H1 (cell line): ENCODE data around the gene NFIX.

ENCODE experiments used
- ATF3 ChIP-seq: IDR thresholded peaks from 2 replicates; pipeline ENCODE4 v1.6.1; 2011; ENCODE audit warnings: low read depth, mild to moderate bottlenecking, low read length; ENCODE audit not compliant: insufficient read depth
- CHD2 ChIP-seq: IDR thresholded peaks from 2 replicates; pipeline ENCODE4 v1.6.1; 2012; ENCODE audit warnings: low read length, improper control_type of control experiment
- CTCF ChIP-seq, 3 experiments: IDR thresholded peaks; 1 replicate in 2 of 3; 2 replicates in 1 of 3; pipeline versions ENCODE4 v1.5.1 to v1.6.1; 2011; ENCODE audit warnings: low read length in 3 of 3, mild to moderate bottlenecking in 3 of 3, inconsistent platforms in 2 of 3, low read depth in 1 of 3, moderate library complexity in 1 of 3; ENCODE audit not compliant: insufficient read depth in 1 of 3; ENCODE audit errors: control extremely low read depth in 1 of 3
- MAFK ChIP-seq: IDR thresholded peaks from 2 replicates; pipeline ENCODE4 v1.6.1; 2012; ENCODE audit warnings: low read depth, mild to moderate bottlenecking, improper control_type of control experiment, low read length
- POLR2A ChIP-seq, 2 experiments: IDR thresholded peaks; 1 replicate in 1 of 2; 2 replicates in 1 of 2; pipeline ENCODE4 v1.6.1; 2011; ENCODE audit warnings: low read depth in 2 of 2, low read length in 2 of 2, mild to moderate bottlenecking in 2 of 2; ENCODE audit errors: control extremely low read depth in 1 of 2
- POLR2AphosphoS5 ChIP-seq: IDR thresholded peaks from 2 replicates; pipeline ENCODE4 v1.6.1; 2011; ENCODE audit warnings: low read depth, low read length
- RAD21 ChIP-seq, 2 experiments: IDR thresholded peaks in 1 of 2; conservative IDR thresholded peaks in 1 of 2; 2 replicates each; pipeline ENCODE4 v1.6.1; 2011; ENCODE audit warnings: low read depth in 2 of 2, low read length in 2 of 2, improper control_type of control experiment in 1 of 2, inconsistent platforms in 1 of 2, mild to moderate bottlenecking in 1 of 2, moderate library complexity in 1 of 2
- RFX5 ChIP-seq: IDR thresholded peaks from 2 replicates; pipeline ENCODE4 v1.6.1; 2011; ENCODE audit warnings: low read depth, low read length, improper control_type of control experiment, borderline replicate concordance
- SIX5 ChIP-seq: IDR thresholded peaks from 2 replicates; pipeline ENCODE4 v1.6.1; 2011; ENCODE audit warnings: mild to moderate bottlenecking, low read depth, low read length
- TAF1 ChIP-seq: IDR thresholded peaks from 2 replicates; pipeline ENCODE4 v1.6.1; 2011; ENCODE audit warnings: mild to moderate bottlenecking, low read depth, low read length
- TCF12 ChIP-seq: IDR thresholded peaks from 2 replicates; pipeline ENCODE4 v1.6.1; 2011; ENCODE audit warnings: low read depth, mild to moderate bottlenecking, low read length
- USF2 ChIP-seq: IDR thresholded peaks from 2 replicates; pipeline ENCODE4 v1.6.1; 2011; ENCODE audit warnings: low read length, improper control_type of control experiment
- YY1 ChIP-seq: IDR thresholded peaks from 2 replicates; pipeline ENCODE4 v1.6.1; 2011; ENCODE audit warnings: low read depth, mild to moderate bottlenecking, low read length
- ZNF274 ChIP-seq: IDR thresholded peaks from 2 replicates; pipeline ENCODE4 v1.7.0; 2012; ENCODE audit warnings: low read length, borderline replicate concordance; ENCODE audit errors: extremely low read depth

DNA sequence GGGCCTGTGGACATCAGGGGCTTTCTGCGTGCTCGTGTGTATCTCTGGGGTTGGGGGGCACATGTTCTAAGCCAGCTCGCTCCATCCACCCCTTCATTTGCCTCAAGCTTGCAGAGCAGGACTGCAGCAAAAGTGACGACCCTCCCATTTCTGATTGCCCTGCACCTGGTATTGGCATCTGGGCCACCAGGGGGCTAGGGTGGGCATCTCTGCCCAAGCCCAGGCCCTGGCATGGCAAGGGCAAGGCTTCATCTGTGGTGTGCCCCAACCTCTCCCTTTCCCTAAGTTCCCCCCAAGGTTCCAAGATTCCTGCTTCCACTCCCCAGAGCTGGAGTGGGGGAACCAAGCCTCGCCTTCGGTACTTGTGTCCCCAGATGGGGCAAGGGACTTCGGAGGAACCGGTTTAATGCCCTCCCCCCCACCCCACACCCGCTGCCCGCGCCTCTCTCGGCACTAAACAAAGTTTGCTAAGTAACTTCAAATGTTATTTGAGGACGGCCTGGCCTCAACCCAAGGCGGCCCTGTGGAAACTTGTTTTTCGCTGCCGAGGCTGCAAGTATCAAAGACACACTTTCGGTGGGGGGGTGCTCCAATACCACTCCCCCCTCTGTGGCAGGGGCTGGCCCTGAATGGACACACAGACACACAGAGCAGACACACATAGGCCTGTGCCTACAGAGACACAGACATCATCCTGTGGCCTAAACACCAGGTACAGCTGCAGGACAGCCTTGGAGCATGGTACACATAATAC is 12.2 kb downstream of the NFIX start:
- TF ChIP-seq TCF12 (no peak), POLR2AphosphoS5 (no peak), CHD2 (no peak), USF2 (no peak), CTCF (IDR thresholded peaks at IDR 0.05; ENCODE audit: control extremely low read depth in 1 of 3, insufficient read depth in 1 of 3, low read depth in 1 of 3, low read length in 3 of 3) (peak in 1 of 3 experiments; percentile 10; a peak in 1 of 4 replicates), POLR2A (IDR thresholded peaks at IDR 0.05; ENCODE audit: control extremely low read depth in 1 of 2, low read depth in 2 of 2, low read length in 2 of 2) (no peak), MAFK (no peak), SIX5 (no peak), YY1 (no peak), RFX5 (no peak), ZNF274 (no peak), RAD21 (IDR thresholded peaks at IDR 0.05 in 1 of 2, conservative IDR thresholded peaks at IDR 0.05 in 1 of 2; ENCODE audit: low read depth in 2 of 2, low read length in 2 of 2) (no peak), ATF3 (no peak), TAF1 (no peak)
